Fibroblast of lung (primary cell): Measurements from ENCODE around the gene NAGLU. TPM values are rescaled to one million over a fixed set of nuclear protein-coding genes. Genes with fewer than 3 reads are reported as not detected.

Experiments
- DNase-seq, 2 donors: peaks; one replicate each; pipeline versions ENCODE4 v3.0.0 to v3.0.0-alpha.2; 2010; ENCODE audit warnings: low read depth in 2 of 2
- H2AFZ ChIP-seq: 2 replicates; pipeline ENCODE4 v1.5.1; 2012; ENCODE audit warnings: low read length, control low read depth, inconsistent platforms
- H3K27ac ChIP-seq: 2 replicates; pipeline ENCODE4 v1.5.1; 2011; ENCODE audit warnings: low read length, control low read depth; ENCODE audit not compliant: insufficient read depth
- H3K27me3 ChIP-seq: 2 replicates; pipeline ENCODE4 v1.5.1; 2011; ENCODE audit warnings: mild to moderate bottlenecking, low read length; ENCODE audit not compliant: control insufficient read depth, insufficient read depth
- H3K36me3 ChIP-seq: 2 replicates; pipeline ENCODE4 v1.5.1; 2011; ENCODE audit warnings: low read length; ENCODE audit not compliant: control insufficient read depth, insufficient read depth
- H3K4me1 ChIP-seq: 2 replicates; pipeline ENCODE4 v1.5.1; 2011; ENCODE audit warnings: low read length; ENCODE audit not compliant: control insufficient read depth, insufficient read depth; ENCODE audit errors: extremely low read depth
- H3K4me2 ChIP-seq: 2 replicates; pipeline ENCODE4 v1.5.1; 2011; ENCODE audit warnings: low read length, control low read depth; ENCODE audit not compliant: insufficient read depth; ENCODE audit errors: extremely low read depth
- H3K4me3 ChIP-seq, 4 experiments: fragments of 200-600 bp in 1 of 4; sonication (generic) in 1 of 4; replicated peaks in 1 of 4; 2 replicates each; pipeline ENCODE4 v1.5.1; 2011 to 2016; ENCODE audit warnings: low read length in 4 of 4, low read depth in 3 of 4, mild to moderate bottlenecking in 3 of 4, control low read depth in 2 of 4, inconsistent platforms in 1 of 4, mixed read lengths in 1 of 4; ENCODE audit not compliant: insufficient read depth in 1 of 4; ENCODE audit errors: control extremely low read depth in 1 of 4
- H3K79me2 ChIP-seq: 2 replicates; pipeline ENCODE4 v1.5.1; 2012; ENCODE audit warnings: mild to moderate bottlenecking, low read length, inconsistent platforms; ENCODE audit not compliant: control insufficient read depth, insufficient read depth
- H3K9ac ChIP-seq: 2 replicates; pipeline ENCODE4 v1.5.1; 2011; ENCODE audit warnings: mild to moderate bottlenecking, low read length, control low read depth; ENCODE audit not compliant: insufficient read depth
- H3K9me3 ChIP-seq: 2 replicates; pipeline ENCODE4 v1.5.1; 2012; ENCODE audit warnings: low read depth, low read length; ENCODE audit not compliant: control insufficient read depth, insufficient read depth
- H4K20me1 ChIP-seq: 2 replicates; pipeline ENCODE4 v1.5.1; 2011; ENCODE audit warnings: low read length; ENCODE audit not compliant: control insufficient read depth, insufficient read depth; ENCODE audit errors: extremely low read depth
- CTCF ChIP-seq, 2 donors: IDR thresholded peaks in 1 of 2; conservative IDR thresholded peaks in 1 of 2; 1 replicate in 1 of 2; 2 replicates in 1 of 2; pipeline ENCODE4 v1.5.1; 2011 to 2012; ENCODE audit warnings: low read length in 2 of 2, control low read depth in 1 of 2, inconsistent platforms in 1 of 2, low read depth in 1 of 2, mild to moderate bottlenecking in 1 of 2
- EZH2 ChIP-seq: IDR thresholded peaks from 2 replicates; pipeline ENCODE4 v1.5.1; 2012; ENCODE audit warnings: low read length, control low read depth, mild to moderate bottlenecking; ENCODE audit errors: missing control alignments
- polyA plus RNA-seq, 2 donors: library from polyadenylated mRNA; depleted of rRNA in 1 of 2; stranded (reverse) in 1 of 2; unstranded in 1 of 2; fragments of >200 nt; gene quantifications; 2 replicates each; pipeline ENCODE4 v1.2.1, GENCODE V29; 2011 to 2012; ENCODE audit warnings: missing spikeins in 1 of 2
- total RNA-seq: library from RNA; depleted of rRNA; stranded (reverse); fragments of >200 nt; gene quantifications from 2 replicates; pipeline ENCODE4 v1.2.1, GENCODE V29; 2014

The NAGLU gene
- total and polyA plus RNA-seq, 2 donors (not counting 1 experiment from before 2014, with no cell fraction given) = 19.5 to 31.9 TPM

GRCh38 chr17:42560246-42560645, 24.2 kb downstream of the NAGLU start:
- no peaks in the 10 kb centered on the region for H3K9me3 ChIP-seq
- H3K79me2 ChIP-seq = peaks cover 26% of the 10 kb centered on the region
- H3K27me3 ChIP-seq = no peaks in the 10 kb centered on the region
- H2AFZ ChIP-seq = no peak overlapping the region
- H3K4me3 ChIP-seq = no peak overlapping the region
- peak overlapping the region; percentile 13 for H3K4me2 ChIP-seq
- TF ChIP-seq CTCF (conservative IDR thresholded peaks at IDR 0.05 in 1 of 2, IDR thresholded peaks at IDR 0.05 in 1 of 2; ENCODE audit: low read depth in 1 of 2, low read length in 2 of 2) = no peak
- TF ChIP-seq EZH2 = no peak
- H3K4me1 ChIP-seq = peaks cover 12% of the 10 kb centered on the region
- peaks cover 9% of the 10 kb centered on the region for H3K36me3 ChIP-seq
- DNase-seq = no peak
- no peak overlapping the region for H3K27ac ChIP-seq
- no peaks in the 10 kb centered on the region for H4K20me1 ChIP-seq
- H3K9ac ChIP-seq = no peak overlapping the region

GRCh38 chr17:42561897-42562387, 25.9 kb downstream of the NAGLU start, which contains the start of gene COASY:
TSS of gene COASY (plus strand) at chr17:42562148. CDS start at chr17:42562623, 475 bp downstream.
- no peak for TF ChIP-seq EZH2
- no peak for TF ChIP-seq CTCF (conservative IDR thresholded peaks at IDR 0.05 in 1 of 2, IDR thresholded peaks at IDR 0.05 in 1 of 2; ENCODE audit: low read depth in 1 of 2, low read length in 2 of 2)
- no peaks in the 10 kb centered on the region for H3K27me3 ChIP-seq
- H2AFZ ChIP-seq = peak within 1 kb of the TSS; percentile 87
- peaks cover 14% of the 10 kb centered on the region for H3K4me1 ChIP-seq
- peaks cover 16% of the 10 kb centered on the region for H3K36me3 ChIP-seq
- H3K9me3 ChIP-seq = no peaks in the 10 kb centered on the region
- DNase-seq = peak; percentile 95 to 99
- no peaks in the 10 kb centered on the region for H4K20me1 ChIP-seq
- peak within 1 kb of the TSS; percentile 76 for H3K9ac ChIP-seq
- H3K4me3 ChIP-seq = peak within 1 kb of the TSS; percentile 76 to 89 (median 82)
- H3K27ac ChIP-seq = peak within 1 kb of the TSS; percentile 83
- H3K79me2 ChIP-seq = peaks cover 26% of the 10 kb centered on the region
- H3K4me2 ChIP-seq = peak within 1 kb of the TSS; percentile 98

- peak overlapping the region; percentile 76 to 89 (median 82) for H3K4me3 ChIP-seq
- H2AFZ ChIP-seq = no peak overlapping the region
- H3K36me3 ChIP-seq = peaks cover 16% of the 10 kb centered on the region
- H3K79me2 ChIP-seq = peaks cover 32% of the 10 kb centered on the region
- DNase-seq = peak; percentile 27 to 28
- H4K20me1 ChIP-seq = no peaks in the 10 kb centered on the region
- peak overlapping the region; percentile 76 for H3K9ac ChIP-seq
- H3K9me3 ChIP-seq = no peaks in the 10 kb centered on the region
- H3K27ac ChIP-seq = peak overlapping the region; percentile 83
- H3K27me3 ChIP-seq = no peaks in the 10 kb centered on the region
- peak overlapping the region; percentile 98 for H3K4me2 ChIP-seq
- H3K4me1 ChIP-seq = peaks cover 14% of the 10 kb centered on the region
- TF ChIP-seq EZH2 (no peak), CTCF (conservative IDR thresholded peaks at IDR 0.05 in 1 of 2, IDR thresholded peaks at IDR 0.05 in 1 of 2; ENCODE audit: low read depth in 1 of 2, low read length in 2 of 2) (no peak)
Measured at GRCh38 chr17:42562388-42563142, 26.5 kb downstream of the NAGLU start.
